Psoas muscle (tissue), 8 donors: ENCODE measurements around the gene RASAL2. TPM values are rescaled to one million over a fixed set of nuclear protein-coding genes. Genes with fewer than 3 reads are reported as not detected.
A peak's percentile ranks its signal among the peaks of the same experiment; 100 is the strongest.
"Not testable (repeated sequence)": the region's sequence is repeated elsewhere in the genome, so short reads cannot be mapped to it uniquely, and the experiment has no call there.

Experiments
- ATAC-seq, 4 donors: fragments of 200-7000 bp; cut with Tn5 transposase; one replicate each; pipeline ENCODE4 v1.9.1; 2020; ENCODE audit warnings: moderate library complexity in 3 of 4, mild to moderate bottlenecking in 2 of 4
- DNase-seq, 2 donors: peaks; one replicate each; pipeline ENCODE4 v3.0.0-alpha.2; 2020
- H3K27ac ChIP-seq: fragments of 200-600 bp; one replicate; pipeline ENCODE4 v1.8.0; 2022
- H3K27me3 ChIP-seq, 3 donors: fragments of 200-600 bp in 1 of 3; one replicate each; pipeline versions ENCODE4 v1.6.1 to v1.8.0; 2013 to 2022; ENCODE audit warnings: low read length in 2 of 3, mild to moderate bottlenecking in 2 of 3, moderate library complexity in 1 of 3; ENCODE audit not compliant: insufficient read depth in 3 of 3
- H3K36me3 ChIP-seq, 2 donors: fragments of 200-600 bp in 1 of 2; one replicate each; pipeline versions ENCODE4 v1.6.1 to v1.8.0; 2013 to 2022; ENCODE audit warnings: low read depth in 1 of 2, mild to moderate bottlenecking in 1 of 2, moderate library complexity in 1 of 2; ENCODE audit not compliant: insufficient read depth in 1 of 2
- H3K4me1 ChIP-seq: fragments of 200-600 bp; one replicate; pipeline ENCODE4 v1.8.0; 2022
- H3K4me3 ChIP-seq: fragments of 200-600 bp; one replicate; pipeline ENCODE4 v1.8.0; 2022; ENCODE audit warnings: mild to moderate bottlenecking
- H3K9me3 ChIP-seq: fragments of 200-600 bp; one replicate; pipeline ENCODE4 v1.8.0; 2022
- WGBS, 3 donors: extraction: QIAGEN DNeasy Blood & Tissue Kit; methylation state at CpG; one replicate each; pipeline versions ENCODE4 v1.1.6 to v1.1.7; 2013; 5-methylcytosine and 5-hydroxymethylcytosine counted together
- intact Hi-C, 2 donors: fragments of 100-400 bp; cut with DNase I; formaldehyde crosslinking; loops; one replicate each; pipeline versions ENCODE4 v1.11.0 to v1.14.2; 2022
- polyA plus RNA-seq, 3 donors: library from polyadenylated mRNA; stranded (reverse); fragments of 200-250 nt; gene quantifications; one replicate each; pipeline ENCODE4 v1.2.3, GENCODE V29; 2013
- total RNA-seq, 4 donors: library from RNA; stranded (reverse); fragmentation: NEBNext Ultra II Directional in 2 of 4; extraction: Animal tissue kit (Norgen Biotek cat#: 25700) in 2 of 4; gene quantifications; one replicate each; pipeline versions ENCODE4 v1.2.1 to v1.2.4, GENCODE V29; 2021 to 2023
- TF ChIP-seq, protein P1 (sequence below): fragments of 200-600 bp; IDR thresholded peaks from one replicate; pipeline ENCODE4 v1.8.0; 2022; ENCODE audit warnings: antibody characterized with exemption
- donor health status: healthy with polysubstance abuse.
- donor health status: DM: no; HTN: no; CAD: no; lungs with moderate emphysema.
- donor health status: Bipolar disorder and iron deficiency.
- donor health status: healthy.
- donor health status: DM: yes; HTN: yes; CAD: no.
- donor health status: DM: no; HTN: no; CAD: no.
- donor health status: DM: no; HTN: no; CAD: no.
- donor health status: DM: yes; HTN: yes; CAD: no.

RASAL2 gene
- total and polyA plus RNA-seq, 7 donors = 1.9 to 42.1 (median 5.5) TPM

DNA sequence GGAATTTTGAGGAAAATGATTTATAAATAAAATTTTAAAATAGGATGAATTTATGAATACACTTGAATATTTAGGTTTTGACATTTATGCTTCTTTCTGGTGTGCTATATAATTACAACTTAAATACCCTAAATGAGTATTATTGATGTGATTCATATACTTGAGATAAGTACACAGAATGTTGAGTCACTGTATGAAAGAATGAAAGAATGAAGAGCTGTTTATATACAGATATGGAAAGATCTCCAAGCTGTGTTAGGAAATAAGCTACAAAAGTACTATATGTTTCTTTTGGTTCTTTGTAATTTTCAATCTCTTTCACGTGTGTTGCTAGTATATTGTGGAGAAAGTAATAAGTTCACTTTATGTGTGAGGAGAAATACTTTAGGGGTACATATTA lies 147.2 kb downstream of the RASAL2 start:
- WGBS, 3 donors = 77 to 88% (median 79%) methylated on average over 1 of the region's 1 CpG
- ATAC-seq (no peak), DNase-seq (no peak)
- TF ChIP-seq, protein P1, sequence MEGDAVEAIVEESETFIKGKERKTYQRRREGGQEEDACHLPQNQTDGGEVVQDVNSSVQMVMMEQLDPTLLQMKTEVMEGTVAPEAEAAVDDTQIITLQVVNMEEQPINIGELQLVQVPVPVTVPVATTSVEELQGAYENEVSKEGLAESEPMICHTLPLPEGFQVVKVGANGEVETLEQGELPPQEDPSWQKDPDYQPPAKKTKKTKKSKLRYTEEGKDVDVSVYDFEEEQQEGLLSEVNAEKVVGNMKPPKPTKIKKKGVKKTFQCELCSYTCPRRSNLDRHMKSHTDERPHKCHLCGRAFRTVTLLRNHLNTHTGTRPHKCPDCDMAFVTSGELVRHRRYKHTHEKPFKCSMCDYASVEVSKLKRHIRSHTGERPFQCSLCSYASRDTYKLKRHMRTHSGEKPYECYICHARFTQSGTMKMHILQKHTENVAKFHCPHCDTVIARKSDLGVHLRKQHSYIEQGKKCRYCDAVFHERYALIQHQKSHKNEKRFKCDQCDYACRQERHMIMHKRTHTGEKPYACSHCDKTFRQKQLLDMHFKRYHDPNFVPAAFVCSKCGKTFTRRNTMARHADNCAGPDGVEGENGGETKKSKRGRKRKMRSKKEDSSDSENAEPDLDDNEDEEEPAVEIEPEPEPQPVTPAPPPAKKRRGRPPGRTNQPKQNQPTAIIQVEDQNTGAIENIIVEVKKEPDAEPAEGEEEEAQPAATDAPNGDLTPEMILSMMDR = no peak
- Histone ChIP-seq H3K27ac (no peak overlapping the region), H3K36me3 (no peaks in the 10 kb centered on the region), H3K4me3 (no peak overlapping the region), H3K4me1 (peaks cover 10% of the 10 kb centered on the region), H3K27me3 (no peaks in the 10 kb centered on the region), H3K9me3 (no peaks in the 10 kb centered on the region)
- intact Hi-C loops = no loop called here

DNA sequence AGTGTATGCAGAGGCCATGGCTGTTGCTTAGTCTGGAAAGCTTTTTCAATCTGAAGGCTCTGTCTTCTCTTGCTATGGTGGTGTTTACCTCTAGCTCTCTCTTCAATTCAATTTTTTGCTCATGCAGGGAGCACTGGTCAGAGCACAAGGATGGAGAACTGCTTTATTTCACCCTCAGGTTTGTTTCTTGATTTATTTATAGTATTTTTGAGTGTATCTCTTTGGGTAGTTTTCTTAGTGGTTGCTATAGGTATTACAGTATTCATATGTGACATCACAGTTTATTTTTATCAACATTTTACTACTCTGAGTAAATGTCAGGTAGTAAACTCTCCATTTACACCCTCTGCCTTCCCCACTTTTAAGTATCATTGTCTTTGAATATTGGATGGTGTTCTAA lies 147.9 kb downstream of the RASAL2 start:
- no peaks in the 10 kb centered on the region for H3K9me3 ChIP-seq
- H3K36me3 ChIP-seq = no peaks in the 10 kb centered on the region
- ATAC-seq (no peak), DNase-seq (no peak)
- H3K4me3 ChIP-seq = no peak overlapping the region
- H3K27me3 ChIP-seq = no peaks in the 10 kb centered on the region
- H3K4me1 ChIP-seq = peaks cover 10% of the 10 kb centered on the region
- intact Hi-C loops = no loop called here
- no peak overlapping the region for H3K27ac ChIP-seq
- TF ChIP-seq, protein P1 = peak; percentile 23

DNA sequence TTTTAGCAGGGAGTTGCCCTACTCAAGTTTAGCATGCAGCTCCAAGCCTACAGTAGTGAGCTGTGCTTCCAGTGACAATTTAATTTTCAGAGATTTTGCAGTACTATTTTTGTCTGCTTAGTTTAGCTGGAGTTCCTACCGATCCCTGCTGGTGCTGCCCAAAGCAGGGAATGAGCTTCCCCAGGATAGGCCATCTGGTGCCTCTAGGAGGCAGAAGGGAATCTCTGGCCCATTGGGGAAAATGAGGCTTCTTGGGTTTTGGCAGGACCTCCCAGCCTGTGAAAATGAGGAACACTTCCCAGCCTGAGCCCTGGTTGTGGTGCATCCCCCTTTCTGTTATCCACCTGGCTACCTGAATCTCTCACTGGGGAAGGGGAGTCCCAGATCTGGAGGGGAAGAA lies 149.2 kb downstream of the RASAL2 start:
- no peak for ATAC-seq
- no peaks in the 10 kb centered on the region for H3K36me3 ChIP-seq
- TF ChIP-seq, protein P1 = no peak
- no peak for DNase-seq
- intact Hi-C loops = no loop called here
- peaks cover 9% of the 10 kb centered on the region for H3K9me3 ChIP-seq
- no peaks in the 10 kb centered on the region for H3K27me3 ChIP-seq
- no peak overlapping the region for H3K27ac ChIP-seq
- no peak overlapping the region for H3K4me3 ChIP-seq
- 68 to 73% (median 70%) methylated on average over 1 of the region's 1 CpG for WGBS, 3 donors
- H3K4me1 ChIP-seq = peaks cover 10% of the 10 kb centered on the region

DNA sequence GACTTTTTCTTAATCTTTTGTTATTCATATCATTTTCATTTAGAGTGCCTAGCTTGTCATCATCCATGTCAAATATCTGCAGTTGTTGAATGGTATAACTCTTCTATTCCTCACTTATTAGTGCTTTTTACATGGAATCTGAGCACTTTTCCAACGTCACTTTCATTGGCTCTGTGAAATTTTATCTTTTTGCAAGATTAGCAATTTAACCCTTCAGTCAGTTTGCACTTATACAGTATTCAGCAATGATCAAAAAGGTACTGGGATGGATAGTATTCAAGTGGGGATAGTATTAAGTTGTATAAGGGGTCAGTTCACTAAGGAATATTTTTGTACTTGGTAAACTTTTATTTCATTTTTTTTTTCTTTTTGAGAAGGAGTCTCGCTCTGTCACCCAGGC lies 150.0 kb downstream of the RASAL2 start:
- H3K9me3 ChIP-seq = peaks cover 17% of the 10 kb centered on the region
- DNase-seq (no peak), ATAC-seq (no peak)
- H3K27me3 ChIP-seq = no peaks in the 10 kb centered on the region
- peaks cover 4% of the 10 kb centered on the region for H3K4me1 ChIP-seq
- TF ChIP-seq, protein P1 = no peak
- H3K36me3 ChIP-seq = no peaks in the 10 kb centered on the region
- WGBS, 3 donors = 59 to 67% (median 65%) methylated on average over 2 of the region's 2 CpGs
- intact Hi-C loops = no loop called here
- H3K27ac ChIP-seq = no peak overlapping the region
- no peak overlapping the region for H3K4me3 ChIP-seq

DNA sequence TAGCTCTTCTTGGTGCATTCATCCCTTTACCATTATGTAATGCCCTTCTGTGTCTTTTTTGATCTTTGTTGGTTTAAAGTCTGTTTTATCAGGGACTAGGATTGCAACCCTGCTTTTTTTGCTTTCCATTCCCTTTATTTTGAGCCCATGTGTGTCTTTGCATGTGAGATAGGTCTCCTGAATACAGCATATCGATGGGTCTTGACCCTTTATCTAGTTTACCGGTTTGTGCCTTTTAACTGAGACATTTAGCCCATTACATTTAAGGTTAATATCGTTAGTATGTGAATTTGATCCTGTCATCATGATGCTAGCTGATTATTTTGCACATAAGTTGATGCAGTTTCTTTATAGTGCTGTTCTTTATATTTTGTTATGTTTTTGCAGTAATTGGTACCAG lies 154.4 kb downstream of the RASAL2 start:
- ATAC-seq, H3K27ac ChIP-seq, H3K27me3 ChIP-seq, H3K36me3 ChIP-seq, intact Hi-C loops, H3K4me3 ChIP-seq, DNase-seq, H3K4me1 ChIP-seq: not testable (repeated sequence)
- H3K9me3 ChIP-seq = peaks cover 22% of the 10 kb centered on the region
- 95 to 98% (median 97%) methylated on average over 3 of the region's 3 CpGs for WGBS, 3 donors

DNA sequence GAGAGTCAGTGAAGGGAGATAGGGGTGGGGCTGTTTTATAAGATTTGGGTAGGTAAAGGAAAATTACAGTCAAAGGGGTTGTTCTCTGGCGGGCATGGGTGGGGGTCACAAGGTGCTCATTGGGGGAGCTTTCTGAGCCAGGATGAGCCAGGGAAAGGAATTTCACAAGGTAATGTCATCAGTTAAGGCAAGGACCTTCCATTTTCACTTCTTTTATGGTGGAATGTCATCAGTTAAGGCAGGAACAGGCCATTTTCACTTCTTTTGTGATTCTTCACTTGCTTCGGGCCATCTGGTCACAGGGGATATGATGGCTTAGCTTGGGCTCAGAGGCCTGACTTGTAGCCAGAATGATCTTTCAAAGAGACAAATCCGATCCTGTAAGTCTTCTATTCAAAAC lies 159.7 kb downstream of the RASAL2 start:
- intact Hi-C loops = not testable (repeated sequence)

More for the DNA sequence above, 159.7 kb downstream of the RASAL2 start:
- H3K9me3 ChIP-seq, ATAC-seq, H3K27me3 ChIP-seq, DNase-seq, H3K27ac ChIP-seq, H3K36me3 ChIP-seq, H3K4me3 ChIP-seq, H3K4me1 ChIP-seq: not testable (repeated sequence)
- 91 to 96% (median 93%) methylated on average over 3 of the region's 3 CpGs for WGBS, 3 donors
